Stimulated activated CD4-positive, alpha-beta T cell treated with anti-CD3 and anti-CD28 coated beads, Interleukin-4, amount 100 ng/mL, for 4 hours (primary cell): ENCODE results near the gene KANSL3.
"Not testable (repeated sequence)": the region's sequence is repeated elsewhere in the genome, so short reads cannot be mapped to it uniquely, and the experiment has no call there.

Experiments
- DNase-seq, 2 experiments: peaks; one replicate each; pipeline ENCODE4 v3.0.0-alpha.2; 2020

The KANSL3 gene

DNA sequence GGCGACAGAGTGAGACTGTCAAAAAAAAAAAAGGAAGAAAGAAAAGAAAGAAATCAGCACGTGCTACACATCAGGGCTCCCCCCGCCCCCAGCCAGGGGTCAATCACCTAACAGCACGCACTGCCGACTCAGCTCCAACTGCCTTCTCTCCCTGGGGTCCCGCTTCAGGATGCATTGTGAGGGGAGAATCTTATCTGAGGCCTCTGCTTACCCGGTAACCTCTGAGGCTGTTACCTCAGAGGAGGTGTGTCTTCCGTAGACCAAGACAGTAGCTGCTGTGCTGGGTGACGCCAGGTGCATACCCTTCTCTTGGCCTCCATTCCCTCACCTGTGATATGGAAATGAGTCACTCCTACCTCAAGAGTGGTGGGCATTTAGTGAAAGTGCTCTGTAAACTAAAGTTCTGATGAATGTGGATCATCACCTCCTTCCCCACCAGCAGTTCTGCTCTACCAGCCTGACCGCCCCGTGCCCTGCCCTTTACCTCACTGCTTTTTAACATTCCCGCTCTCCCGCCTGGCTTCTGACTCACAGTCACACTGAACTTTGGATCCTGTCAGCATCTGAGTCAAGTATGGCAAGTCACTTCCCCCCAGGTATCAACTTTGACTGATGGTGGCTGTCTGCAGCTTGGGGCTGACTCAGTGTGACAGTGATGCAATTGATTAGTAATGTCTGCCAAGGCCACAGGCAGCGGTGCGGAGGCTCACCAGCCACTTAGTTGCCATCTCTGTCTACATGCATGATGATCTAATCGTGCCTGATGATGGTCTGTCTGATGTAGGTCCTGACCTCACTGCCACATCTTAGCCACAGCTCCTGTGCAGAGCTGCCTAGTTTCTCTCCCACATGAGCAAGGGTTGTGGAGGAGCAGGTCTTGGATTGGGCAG lies 81.4 kb downstream of the KANSL3 start:
- DNase-seq = peak; percentile 41 to 62

DNA sequence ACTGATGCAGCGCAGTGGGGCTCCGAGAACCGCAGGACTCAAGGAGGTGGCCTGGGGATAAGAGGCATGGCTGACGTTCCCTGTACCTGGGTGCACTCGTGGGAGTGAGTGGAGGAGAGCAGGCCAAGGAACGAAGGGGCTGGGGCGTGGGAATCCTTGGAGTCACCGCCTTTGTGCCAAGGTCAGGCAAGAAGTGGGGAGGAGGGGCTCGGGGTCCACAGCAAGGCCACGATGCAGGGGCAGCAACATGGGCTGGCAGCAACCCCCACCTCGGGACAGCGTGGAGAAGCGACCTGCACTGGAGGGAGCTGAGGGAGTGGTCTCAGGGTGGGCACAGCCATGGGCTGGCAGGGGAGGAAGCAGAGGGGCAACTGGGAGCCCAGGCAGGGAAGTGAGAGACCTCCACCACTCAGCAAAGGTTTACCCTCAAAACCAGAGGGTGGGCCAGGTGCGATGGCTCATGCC lies 82.9 kb downstream of the KANSL3 start:
- no peak for DNase-seq

DNA sequence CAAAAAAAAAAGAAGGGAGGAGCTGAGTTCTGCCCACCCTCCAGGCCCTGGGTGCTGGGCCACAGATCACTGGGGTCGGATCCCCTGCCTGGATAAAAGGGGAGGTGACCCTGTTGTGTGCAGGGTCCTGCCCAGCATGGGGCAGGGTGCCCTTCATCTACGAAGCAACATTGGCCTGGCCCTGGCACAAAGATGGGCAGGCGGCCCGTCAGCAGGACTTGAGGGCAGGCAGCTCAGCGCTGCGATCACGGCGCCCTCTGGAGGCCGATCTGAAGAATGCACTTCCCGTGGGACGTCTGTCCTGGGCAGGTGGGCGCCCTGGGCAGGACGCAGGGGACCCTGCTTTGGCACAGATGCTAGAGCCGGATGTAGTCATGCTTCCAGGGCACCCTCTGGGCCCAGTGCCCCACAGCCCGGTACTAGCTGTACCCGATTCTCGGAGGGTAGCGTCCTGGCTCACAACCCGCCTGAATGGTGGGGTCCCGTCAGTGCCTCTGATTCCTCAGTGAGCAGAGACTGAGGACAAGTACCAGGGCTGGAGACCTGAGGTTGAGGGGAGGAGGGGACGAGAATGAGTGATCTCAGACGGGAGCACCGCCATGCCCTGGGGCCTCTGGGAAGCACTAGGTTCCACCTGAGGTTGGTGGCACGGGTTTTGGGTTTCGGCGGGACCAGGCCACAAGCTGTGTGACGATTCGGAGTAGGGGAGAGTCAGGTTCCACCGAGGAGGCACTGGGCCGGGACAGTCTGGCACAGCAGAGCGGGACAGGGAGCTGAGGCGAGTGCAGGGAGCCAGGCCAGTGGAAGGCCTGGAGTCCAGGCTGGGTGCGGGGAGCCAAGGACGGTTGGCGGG lies 83.6 kb downstream of the KANSL3 start:
- DNase-seq = peak; percentile 51 to 67

GRCh38 chr2:96553957-96554292 lies 84.2 kb downstream of the KANSL3 start:
- DNase-seq = not testable (repeated sequence)

DNA sequence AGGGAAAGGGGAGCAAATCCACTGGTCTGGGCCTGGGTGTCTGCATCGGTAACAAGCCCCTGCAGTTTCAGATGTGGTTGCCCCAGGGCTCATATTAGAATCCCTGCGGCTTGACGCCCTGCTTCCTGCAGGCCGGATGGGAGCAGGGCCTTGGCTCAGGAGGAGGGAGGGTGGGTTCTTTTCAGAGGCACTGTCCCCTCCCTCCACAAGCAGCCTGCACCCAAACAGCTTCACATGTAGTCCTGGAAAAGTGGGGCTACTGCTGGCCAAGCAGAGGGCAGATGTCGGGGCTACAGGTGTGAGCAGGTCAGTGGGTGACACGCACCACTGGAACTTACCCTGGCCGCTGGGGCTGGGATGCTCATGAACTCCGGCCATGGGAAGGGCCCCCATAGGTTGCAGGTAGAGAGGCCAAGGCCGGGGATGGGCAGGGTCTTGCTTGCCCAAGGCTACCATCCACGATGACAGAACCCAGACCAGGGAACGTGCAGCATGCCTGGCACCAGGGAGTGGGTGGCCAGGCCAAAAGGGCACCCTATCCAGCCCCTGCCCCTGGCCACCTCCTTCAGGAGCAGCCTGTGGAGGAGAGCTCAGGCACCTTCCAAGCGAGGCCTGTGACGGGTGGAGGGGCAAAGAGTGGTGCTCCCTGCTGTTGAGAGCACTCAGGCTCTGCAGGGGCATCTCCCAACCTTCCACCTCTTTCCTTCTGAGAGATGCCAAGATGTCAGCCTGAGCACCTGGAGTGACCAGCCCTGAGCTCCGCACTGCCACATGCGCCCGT lies 84.7 kb downstream of the KANSL3 start:
- no peak for DNase-seq

- DNase-seq = no peak
These were observed 85.6 kb downstream of the KANSL3 start for GRCh38 chr2:96552315-96553175.

- no peak for DNase-seq
These were observed 86.4 kb downstream of the KANSL3 start for GRCh38 chr2:96551605-96552314.

DNA sequence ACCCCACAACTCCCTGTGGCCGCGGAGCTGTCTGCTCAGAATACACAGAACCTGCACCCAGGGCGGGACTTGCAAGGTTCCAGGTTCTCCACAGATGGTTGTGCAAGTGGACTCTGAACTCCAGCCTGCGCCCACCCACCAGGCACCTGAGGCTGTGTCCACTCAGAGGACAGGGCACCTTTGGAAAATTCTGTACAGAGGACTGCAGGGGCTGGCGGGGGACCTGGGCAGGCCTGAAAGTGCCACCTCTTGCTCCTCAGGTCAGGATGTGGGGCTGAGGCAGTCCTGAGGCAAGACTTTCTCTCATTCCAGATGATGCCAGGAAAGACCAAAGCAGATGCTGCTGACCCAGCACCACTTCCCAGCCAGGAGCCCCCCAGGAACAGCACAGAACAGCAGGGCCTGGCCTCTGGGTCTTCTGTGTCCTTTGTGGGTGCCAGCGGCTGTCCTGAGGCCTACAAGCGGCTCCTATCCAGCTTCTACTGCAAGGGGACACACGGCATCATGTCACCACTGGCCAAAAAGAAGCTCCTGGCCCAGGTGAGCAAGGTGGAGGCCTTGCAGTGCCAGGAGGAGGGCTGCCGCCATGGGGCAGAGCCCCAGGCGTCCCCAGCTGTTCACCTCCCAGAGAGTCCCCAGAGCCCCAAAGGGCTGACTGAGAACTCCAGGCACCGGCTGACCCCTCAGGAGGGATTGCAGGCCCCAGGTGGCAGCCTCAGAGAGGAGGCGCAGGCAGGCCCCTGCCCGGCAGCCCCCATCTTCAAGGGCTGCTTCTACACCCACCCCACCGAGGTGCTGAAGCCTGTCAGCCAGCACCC lies 87.1 kb downstream of the KANSL3 start:
- no peak for DNase-seq

GRCh38 chr2:96549967-96550786 lies 87.9 kb downstream of the KANSL3 start:
- no peak for DNase-seq

DNA sequence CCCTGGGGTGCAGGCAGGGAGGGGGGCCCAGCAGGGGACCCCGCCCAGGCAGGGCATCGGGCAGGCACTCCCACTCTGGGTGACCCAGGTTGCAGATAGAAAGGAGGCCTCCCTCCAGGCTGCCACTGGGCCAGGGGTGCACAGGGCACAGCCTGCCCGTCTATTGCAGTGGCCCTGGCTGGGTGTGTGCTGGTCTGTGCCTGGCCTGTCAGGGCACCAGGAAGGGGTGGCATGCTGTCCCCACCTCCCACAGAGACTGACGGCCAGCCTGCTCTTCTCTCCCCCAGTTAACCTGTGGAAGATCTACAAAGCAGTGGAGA lies 88.7 kb downstream of the KANSL3 start:
- no peak for DNase-seq

DNA sequence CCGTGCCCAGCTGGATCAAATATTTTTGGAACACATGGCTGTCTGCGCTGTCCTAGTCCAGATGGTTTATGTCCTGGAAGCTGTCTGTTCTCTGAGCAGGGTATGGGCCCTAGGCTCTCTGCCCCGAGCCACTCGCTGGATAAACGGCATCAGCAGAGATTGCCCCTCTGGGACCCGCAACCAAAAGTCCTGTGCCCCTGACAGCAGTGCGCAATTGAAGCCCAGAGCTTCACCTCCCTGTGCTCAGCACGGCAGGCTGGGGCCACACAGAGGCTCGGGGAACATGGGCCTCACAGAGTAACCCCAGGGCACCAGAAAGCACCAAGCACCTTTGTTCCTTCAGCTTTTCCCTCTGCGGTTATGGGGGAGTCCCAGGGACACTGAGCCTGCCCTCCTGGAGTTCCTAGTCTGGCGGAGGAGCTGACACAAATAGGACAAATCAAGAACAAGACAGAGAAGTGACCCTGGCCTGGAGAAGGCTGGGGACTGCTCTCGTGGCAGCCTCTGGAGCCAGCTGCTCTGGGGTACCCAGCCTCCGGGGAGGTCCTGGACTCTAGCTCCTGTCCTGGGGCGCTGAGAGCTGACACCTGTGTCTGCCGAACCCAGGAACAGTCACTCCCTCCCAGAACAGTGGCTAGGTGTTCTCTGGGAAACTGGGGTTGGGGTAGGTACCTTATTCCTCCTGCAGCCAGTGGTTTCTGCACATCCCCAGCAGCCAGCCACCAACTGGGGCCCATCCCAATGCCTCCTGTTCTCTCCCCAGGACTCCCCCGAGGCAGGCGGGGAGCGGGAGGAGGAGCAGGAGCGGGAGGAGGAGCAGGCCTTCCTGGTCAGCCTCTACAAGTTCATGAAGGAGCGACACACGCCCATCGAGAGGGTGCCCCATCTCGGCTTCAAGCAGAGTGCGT lies 89.3 kb downstream of the KANSL3 start:
- no peak for DNase-seq

DNA sequence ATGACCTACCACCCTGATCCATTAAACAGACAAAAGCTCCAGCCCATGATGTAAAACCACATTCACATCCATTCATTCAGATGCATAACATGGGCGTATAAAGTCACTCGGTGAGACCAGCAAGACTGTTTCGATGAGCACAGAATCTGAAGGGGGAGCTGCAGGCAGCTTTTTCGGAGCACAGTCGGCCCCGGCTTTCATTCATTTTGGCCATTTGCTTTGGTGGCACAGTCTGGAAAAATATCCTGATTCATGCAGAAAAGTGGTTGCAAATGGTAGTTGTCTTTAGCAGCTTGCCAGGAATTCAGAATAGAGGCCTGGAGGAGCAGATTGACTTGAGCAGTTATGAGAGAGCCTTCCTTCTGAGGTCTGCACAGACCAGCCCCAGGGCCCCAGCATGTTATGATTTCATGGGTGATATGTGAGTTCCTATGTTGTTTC lies 90.4 kb downstream of the KANSL3 start:
- no peak for DNase-seq

GRCh38 chr2:96547203-96547641 lies 90.9 kb downstream of the KANSL3 start:
- DNase-seq = no peak

DNA sequence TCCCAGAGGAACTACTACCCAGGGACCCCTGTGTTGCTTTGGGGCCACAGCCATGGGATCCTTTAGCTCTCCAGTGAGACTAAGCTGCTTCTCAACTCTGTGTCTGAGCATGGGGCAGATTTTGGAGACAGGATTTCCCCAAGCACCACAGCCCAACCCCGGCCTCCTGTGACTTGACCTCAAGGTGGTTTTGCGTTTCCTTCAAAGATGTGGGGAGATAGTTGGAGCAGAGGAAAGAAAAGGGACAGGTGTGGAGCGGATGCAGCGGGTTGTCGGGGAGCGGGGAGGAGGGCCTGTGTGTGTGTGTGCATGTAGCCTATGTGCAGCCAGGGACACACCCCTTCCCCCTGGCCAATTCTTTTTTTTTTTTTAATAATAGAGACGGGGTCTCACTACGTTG lies 91.3 kb downstream of the KANSL3 start:
- no peak for DNase-seq

DNA sequence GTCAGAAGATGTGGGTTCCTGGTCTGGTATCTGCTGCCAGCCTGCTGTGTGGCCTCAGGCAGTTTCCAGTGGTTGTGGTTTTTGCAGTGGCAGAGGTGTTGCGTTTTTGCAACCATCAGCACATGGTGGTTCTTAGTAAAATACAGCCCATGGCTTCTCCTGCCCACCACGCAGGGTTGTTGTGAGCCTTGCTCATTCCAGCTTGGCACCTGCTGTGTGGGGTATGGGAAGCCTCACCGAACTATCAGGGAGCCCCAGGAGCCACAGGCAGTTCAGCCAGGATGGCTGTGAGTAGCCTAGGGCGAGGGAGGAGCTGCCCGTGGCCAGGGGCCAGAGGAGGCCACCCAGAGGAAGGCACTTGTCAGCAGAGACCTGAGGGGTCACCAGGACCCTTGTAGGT lies 91.8 kb downstream of the KANSL3 start:
- DNase-seq = no peak
